ENCODE data around the gene NKAIN4.

The NKAIN4 gene

DNA sequence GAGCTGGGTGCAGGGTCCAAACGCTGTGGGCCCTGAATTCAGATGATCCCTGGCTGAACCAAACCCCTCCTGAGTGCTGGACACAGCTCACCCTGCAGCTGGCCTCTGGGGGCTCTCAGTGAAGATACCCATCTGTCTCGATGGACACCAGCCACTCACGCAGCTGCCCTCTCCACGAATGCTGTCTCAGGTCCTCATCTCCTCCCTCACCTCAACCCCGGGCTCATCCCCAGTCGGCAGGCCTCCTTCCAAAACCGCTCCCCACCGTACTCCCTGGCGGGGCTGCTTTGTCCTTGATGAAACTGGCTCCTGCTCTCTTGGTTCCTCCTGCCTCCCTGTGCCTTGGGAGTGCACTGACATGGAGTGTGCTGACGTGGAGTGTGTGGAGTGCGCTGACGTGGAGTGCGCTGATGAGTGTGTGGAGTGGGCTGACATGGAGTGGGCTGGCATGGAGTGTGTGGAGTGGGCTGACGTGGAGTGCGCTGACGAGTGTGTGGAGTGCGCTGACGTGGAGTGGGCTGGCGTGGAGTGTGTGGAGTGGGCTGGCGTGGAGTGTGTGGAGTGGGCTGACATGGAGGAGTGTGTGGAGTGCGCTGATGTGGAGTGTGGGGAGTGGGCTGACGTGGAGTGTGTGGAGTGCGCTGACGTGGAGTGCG is 34.3 kb downstream of the NKAIN4 start:
- DNase-seq (ENCODE audit: low read depth in 2 of 2): no peak

DNA sequence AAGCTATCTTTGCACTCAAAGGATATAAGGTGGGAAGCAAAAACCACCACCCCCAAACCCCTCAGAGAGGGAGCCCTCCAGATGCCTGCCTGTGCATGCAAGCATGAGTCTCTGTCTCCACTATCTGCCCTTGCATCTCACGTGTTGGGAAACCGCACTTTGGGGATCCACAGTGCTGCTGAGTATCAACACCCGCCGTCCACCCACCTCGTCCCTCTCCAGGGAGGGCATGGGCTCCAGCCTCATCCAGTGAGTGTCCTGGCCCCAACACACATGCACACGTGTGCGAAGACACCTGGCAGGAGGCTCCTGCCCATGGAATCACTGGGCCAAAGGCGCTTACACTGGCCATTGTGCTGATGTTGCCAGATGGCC is 34.8 kb downstream of the NKAIN4 start:
- no peak for DNase-seq (ENCODE audit: low read depth in 2 of 2)

DNA sequence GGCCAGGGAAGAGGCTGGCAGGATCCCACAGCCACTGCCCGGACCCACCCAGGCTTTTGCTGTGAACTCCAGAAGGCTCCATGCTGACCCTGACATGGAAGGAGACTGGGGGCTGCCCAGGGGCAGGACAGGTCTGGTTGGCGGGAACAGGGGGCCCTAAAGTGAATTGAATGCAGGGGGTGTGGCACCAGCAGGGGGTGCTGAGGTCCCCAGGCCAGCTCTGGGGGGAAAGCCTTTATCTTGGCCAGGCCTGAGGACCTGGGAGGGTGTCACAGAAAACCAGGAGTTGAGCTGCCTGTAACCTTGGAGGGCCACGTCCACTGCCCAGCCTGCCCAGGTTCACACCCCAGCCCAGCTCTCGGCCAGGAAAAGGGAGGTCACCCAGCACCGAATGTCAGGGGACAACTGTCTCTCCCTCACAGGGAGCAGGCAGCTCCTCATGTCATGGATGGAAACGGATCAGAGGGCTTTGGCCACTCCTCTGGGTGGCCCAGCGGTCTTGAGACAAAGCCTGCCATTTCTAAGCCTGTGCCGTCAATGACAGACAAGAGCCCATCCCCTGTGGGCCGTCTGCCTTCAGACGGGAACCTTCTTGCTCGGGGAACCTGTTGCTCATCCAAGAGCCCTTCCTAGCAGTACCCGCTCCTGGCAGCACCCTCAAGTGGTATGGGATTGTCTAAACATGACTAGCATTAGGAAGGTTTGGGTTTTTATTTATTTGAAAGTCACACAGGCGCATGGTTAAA is 35.4 kb downstream of the NKAIN4 start:
- no peak for DNase-seq (ENCODE audit: low read depth in 2 of 2)

DNA sequence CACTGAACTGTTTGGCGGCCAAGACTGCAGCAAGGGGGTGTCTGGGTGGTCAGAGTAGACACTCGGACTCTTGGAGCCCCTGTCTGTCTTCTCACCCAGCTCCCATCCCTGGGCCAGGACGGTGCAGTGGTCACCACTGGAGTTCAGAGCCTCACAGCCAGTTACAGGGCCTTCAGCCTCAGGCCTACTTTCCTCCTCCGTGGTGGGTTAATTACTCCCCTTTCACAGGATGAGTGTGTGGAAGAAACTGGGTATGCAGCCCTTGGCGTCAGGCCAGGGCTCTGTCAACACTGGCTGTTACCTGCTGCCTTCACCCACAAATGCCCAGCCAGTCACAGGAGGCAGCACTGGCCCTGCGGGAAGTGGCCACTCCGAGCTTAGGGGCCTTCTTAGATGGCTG is 36.6 kb downstream of the NKAIN4 start:
- no peak for DNase-seq (ENCODE audit: low read depth in 2 of 2)

DNA sequence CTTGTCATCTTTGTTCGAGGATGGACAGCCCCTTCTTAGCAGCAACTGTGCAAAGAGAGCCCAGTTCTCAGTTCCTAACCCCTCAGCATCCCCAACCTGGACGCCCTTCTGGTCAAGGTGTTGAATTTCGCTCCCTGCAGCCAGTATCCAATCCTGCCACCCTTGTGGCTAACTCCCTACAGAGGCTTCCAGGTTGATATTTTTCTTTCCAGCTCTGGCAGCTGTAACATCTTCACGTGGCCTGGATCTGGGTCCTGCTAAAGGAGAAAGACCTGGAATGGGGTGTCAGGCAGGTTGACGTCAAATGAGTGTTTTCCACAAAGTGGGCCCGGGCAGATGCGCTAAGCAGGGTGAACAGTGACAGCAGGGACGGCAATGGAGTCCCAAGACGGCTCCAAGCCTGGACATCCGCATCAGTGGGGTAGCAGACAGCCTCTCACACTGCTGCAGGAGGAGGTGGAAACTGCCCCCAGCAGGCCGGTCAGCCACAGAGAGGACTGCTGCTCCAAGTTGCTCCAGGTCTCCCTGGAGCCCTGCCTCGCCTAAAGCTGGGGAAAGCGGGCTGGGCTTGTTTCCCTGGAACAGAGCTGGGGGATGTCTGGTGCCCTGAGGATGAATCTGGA is 37.3 kb downstream of the NKAIN4 start:
- no peak for DNase-seq (ENCODE audit: low read depth in 2 of 2)

DNA sequence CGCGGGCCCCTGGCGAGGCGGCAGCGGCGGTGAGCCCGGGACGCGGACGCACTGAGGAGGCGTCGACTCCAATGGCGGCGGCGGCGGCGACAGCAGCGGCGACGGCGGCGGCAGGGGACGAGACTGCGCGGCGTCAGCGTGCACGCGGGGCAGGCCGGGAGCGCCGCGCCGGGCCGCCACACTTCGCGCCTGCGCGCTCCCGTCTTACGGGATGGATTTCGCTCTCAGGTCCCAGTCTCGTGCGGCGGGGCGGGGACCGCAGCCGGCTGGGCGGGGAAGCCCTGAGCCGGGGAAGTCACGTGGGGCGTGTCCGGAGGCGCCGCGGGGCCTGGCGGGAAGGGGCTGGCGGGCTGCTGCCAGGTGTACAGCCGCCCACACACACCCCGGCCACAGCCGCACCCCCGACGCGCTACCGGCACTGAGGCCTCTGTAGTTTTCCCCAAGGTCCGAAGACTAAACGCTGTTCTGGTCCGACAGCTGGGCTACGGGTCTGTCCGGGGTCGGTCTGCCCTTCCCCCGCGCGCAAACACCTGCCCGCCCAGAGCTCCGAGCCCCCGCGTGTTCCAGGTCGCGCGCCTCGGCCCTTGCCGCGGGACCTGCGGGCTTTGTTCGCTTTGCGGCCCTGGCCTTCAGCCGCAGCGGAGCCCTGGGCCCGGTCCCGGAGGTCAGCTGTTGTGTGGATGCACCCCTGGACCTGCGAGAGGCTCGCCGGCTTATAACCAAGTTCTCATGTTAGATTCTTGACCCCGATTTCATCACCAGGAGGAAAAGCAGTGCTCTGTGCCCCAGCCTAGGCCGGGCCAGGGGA is 38.0 kb downstream of the NKAIN4 start, which contains the start of gene YTHDF1:
Gene YTHDF1, minus strand, starts transcription at position 91 of the 808 bp plus-strand sequence. CDS start 239 bp downstream, outside the sequence.
- DNase-seq (ENCODE audit: low read depth in 2 of 2): peak; percentile 92 to 93

DNA sequence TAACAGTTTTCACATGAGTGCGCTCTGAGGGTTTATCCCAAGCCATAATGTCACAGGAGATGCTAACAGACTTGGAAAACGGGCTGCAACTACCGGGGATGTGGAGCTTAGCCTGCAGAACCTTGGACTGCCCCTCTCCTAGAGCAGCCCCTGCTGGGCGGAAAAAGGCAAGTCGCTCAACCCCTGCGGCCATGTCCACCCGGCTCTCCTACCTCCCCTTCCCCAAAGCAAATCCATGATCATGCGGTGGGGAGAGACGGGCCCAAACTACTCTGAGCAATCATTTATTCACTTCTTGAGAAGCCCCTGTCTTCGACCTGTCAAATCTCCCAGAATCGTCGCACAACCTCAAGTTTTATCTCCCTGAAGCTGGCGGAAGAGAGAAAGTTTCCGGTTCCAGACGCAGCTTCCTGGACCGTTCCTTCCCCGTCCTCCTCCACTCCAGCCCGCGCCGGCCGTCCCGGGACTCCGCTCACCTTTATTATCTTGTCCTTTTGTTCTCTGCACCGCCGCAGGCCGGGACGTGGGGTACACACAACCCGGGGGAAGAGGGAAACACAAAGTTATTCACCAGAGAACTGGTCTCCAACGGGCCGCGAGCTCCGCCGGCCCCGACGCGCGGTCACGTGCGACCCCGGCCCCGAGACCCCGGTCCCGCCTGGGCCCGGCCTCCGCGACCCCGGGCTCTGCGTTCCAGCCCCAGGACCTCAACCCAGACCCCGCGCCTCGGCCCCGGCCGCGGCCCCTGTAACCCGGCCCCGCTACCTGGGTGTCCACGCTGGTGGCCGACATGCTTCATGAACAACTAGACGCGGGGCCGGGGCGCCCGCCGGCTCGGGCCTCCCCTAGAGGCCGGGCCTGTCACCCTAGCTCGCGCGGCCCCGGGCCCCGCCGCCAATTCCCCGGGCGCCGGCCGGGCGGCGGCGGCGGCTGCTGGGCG is 38.9 kb downstream of the NKAIN4 start:
- DNase-seq (ENCODE audit: low read depth in 2 of 2): no peak

DNA sequence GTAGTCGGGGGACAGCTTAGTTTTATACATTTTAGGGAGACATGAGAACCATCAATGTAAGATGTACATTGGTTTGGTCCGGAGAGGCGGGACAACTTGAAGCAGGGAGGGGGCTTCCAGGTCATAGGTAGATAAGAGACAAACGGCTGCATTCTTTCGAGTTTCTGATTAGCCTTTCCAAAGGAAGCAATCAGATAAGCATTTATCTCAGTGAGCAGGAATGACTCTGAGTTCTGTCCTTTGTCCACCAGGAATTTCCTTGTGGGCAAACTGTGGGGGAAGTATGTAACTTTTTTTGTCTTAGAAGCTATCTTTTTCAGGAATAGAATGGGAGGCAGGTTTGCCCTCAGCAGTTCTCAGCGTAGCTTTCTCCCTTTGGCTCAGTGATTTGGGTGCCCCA is 39.7 kb downstream of the NKAIN4 start:
- no peak for DNase-seq (ENCODE audit: low read depth in 2 of 2)

DNA sequence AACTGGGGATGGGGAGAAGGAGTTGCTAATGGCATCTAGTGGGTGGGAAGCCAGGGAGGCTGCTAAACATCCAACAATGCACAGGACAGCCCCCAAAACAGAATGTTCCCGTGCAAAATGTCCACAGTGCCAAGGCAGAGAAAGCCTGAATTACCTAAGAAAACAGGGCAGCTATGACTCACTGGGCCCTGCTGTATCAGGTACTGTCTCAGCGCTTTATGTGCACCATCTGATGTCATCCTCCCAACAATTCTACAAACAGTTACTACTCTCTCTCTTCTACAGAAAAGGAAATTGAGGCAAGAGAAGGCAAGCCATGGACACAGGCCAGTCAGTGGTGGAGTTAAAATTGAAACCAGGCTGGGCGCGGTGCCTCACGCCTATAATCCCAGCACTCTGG is 41.5 kb downstream of the NKAIN4 start:
- no peak for DNase-seq (ENCODE audit: low read depth in 2 of 2)

DNA sequence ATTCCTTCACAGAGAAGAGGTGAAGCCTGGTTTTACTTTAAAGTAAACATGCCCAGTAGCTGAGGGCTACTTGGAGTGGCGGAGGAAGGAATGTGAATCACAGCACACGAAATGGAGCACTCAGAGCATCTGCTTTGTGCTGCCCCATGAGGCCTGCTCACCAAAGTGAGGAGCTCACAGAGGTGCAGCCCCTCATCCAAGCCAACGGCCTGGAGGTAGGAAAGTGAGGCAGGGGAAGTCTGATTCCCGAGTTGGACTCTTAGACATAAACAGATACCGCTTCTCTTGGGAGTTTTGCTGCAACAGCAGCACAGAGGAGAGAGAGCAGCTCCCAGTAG is 41.9 kb downstream of the NKAIN4 start:
- no peak for DNase-seq (ENCODE audit: low read depth in 2 of 2)

DNA sequence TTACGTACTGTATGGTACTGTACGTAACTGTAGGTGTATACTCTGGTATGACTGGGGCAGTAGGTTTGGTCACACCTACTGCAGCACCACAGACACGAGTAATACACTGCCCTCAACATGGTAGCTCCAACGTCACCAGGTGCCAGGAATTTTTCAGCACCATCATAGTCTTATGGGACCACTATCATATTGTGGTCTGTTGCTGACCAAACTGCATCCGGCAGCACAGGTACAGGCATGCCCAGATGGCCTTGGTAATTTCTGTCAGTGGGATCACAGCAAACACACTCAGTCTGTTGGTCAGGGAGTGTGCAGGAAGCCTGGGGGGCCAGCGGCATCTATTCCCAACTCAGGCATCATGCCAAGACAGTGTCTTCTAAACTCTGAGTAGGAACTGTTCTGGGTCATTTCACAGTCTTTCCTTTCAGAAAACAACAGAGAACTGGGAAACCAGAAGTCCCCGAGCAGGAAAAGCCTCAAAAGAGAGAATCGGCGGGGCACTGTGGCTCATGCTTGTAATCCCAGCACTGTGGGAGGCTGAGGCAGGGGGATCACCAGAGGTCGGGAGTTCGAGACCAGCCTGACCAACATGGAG is 44.2 kb downstream of the NKAIN4 start:
- DNase-seq (ENCODE audit: low read depth in 2 of 2): no peak

DNA sequence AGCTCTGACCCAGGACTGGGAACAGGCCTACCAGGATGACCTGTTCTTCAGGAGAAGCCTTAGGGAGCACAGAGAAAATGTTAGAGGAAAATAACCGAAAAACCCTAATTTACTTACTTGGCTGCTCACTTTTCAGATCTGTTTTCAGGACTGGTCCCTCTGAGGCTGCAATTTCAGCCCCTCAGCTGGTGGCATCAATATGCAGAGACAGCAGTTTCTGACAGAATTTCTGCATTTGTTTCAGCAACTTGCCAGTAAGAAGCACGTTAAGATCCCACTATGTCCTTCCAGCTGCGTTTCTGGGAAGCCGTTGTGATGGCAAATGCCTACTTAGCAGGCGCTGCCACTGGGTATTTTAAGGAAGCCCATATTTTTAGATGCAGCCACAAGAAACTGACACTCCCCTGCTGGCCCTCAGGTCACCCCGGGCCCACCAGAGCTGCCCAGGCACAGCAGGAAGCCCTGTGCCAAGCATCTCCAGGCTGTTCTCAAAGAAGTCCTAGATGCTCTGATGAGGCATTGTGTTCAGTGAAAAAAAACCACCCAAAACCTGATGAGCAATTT is 45.8 kb downstream of the NKAIN4 start:
- no peak for DNase-seq (ENCODE audit: low read depth in 2 of 2)

DNA sequence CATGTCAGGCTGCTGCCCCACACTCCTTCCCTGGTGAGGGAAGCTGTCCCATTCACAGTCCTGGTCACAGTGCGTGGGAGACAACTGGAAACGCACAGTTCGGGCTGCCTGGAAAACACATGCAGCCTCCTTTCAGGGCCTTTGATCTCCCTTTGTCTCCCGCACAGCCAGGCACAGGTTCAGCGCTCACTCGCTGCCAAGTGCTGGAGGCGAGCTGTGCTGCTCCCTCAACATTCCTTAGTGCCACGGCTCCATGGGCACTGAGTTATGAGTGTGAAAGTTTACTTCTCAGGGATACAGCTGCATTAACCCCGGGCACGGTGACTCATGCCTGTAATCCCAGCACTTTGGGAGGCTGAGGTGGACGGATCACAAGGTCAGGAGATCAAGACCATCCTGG is 47.4 kb downstream of the NKAIN4 start:
- DNase-seq (ENCODE audit: low read depth in 2 of 2): no peak

DNA sequence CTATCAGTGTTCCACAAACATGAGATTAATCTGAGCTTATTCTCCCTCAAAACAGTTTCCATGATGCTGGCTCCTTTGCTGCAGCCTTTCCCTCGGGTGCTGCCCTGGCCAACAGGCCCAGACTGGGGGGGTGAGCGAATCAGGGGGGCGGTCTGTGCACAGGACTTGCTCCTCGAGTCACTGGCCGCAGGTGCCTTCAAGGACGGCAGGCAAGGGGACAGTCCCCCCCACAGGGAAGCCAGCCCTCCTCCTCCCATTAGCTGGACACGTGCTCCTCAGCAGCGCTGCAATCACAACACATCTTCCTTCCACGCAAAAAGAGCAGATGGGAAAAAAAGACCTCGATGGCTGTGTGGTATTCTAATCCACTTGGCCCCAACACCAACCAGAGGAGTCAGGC is 48.4 kb downstream of the NKAIN4 start:
- DNase-seq (ENCODE audit: low read depth in 2 of 2): no peak

DNA sequence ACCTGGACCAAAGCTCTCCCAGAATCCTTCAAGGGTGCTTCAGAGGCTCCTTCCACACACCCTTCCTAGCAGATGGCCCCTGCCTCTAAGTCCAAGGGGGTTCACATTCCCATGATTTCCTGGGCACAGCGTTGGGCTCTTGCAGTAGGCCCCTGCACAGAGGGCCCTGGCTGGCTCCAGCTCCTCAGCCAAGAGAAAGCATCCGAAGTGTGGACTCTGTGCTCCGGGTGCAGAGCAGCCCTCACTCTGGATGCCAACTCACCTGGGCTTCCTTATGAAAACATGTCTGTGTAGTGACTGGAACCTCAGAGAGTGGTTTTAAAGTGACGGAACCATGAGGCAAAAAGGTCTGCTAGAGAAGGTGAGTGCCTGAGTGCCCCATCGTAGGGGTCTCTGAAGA is 49.9 kb downstream of the NKAIN4 start:
- DNase-seq (ENCODE audit: low read depth in 2 of 2): no peak

DNA sequence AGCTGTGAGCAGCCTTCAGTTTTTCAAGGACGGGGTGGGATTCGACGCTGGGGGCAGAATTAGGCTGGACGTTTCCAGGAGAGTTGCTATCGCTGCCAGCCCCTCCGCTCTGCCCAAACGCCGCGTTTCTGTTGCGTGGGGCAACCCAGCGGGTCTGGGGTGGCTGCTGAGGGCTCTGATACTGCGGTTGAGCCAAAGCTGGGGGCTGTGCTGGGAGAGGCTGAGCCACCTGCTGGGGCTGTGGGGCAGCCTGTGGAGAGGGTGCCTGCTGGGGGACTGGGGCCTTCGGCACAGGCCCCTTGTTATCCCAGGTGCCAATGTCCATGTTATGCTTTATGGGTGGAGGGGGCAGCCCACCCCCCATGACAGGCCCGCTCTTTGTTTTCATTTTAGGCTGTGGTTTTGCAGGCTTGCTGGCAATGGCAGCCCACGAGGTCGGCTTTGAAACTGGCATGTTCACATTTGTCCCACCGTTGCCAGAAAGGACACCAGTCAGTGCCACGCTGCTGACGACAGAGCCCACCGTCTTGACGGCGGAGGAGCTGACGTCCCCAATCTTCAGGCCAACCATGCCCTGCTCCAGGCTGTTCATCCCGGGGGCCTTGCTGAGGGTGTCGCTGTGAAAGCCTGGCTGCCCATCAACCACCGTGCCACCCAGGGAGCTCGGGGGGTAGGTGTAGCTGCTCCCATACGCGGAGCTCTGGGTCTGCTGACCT is 51.3 kb downstream of the NKAIN4 start:
- DNase-seq (ENCODE audit: low read depth in 2 of 2): no peak

DNA sequence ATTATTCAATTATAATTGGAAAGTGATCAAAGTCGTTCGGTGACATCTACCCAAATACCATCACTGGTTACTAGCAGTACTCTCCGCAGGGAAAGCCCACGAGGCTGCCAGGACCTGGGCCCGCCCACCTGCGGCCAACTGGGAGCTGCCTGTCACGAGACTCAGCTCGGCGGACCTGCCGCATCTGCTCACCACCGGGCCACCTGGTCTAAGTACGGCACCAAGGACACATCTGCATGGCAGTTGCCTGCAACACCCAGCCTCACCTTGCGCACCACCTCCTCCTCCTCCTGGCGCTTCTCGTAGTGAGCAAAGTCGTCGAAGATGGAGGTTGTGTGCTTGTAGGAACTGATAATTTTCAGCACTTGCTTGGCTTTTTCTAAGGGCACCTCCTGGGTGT is 52.2 kb downstream of the NKAIN4 start:
- no peak for DNase-seq (ENCODE audit: low read depth in 2 of 2)

DNA sequence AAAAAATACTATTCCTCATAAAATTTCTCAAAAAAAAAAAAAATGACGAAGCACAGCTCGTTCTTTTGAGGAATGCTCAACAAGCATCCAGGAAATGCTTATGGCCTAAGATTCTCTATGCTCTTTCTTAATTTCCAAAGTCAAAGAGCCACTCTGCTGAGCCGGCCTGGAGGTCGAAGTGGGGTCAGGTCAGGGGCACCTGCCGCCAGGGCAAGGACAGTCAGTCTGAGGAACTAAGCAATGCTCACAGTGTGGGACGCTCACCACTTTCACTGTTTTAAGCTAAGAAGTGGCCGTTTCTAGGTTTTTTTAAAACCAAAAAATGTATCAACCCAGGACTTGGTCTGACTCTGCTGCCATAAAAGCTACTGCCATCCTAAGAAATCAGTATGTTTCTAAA is 55.7 kb downstream of the NKAIN4 start:
- no peak for DNase-seq (ENCODE audit: low read depth in 2 of 2)

DNA sequence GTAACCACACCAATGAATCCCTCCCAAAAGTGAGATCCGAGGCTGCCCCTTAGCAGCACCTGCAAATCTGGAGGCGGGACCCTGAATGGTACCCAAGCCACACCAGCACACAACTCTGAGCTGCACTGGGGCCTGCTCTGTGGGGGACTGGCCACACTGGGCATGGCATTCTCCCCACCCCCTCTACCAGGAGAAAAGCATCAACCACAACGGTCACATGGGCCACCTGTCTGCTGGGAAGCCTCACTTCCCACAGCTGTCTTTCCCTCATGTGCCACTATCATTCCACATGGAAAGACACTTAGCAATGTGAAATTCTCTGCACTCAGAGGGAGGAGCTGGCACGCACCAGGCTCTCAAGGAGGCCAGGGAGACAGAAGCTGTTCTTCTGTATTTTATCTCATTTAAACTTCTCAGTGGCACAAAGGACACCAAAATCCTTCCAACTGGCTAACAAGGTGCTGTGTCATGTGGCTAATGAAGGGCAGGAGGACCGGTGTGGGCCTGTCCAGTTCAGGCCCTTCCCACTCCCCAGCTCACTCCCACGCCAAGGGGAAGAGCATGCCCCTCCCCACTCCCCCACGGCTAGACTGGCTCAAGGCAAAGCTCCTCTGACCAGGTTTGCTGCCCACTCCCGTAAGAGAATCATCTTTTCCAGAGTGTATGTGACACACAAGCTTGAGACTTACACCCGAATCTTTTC is 57.3 kb downstream of the NKAIN4 start:
- DNase-seq (ENCODE audit: low read depth in 2 of 2): no peak

All from stimulated activated CD4-positive, alpha-beta T cell treated with anti-CD3 and anti-CD28 coated beads, Interleukin-12 subunit alpha, Interleukin-12 subunit beta, amount 100 ng/mL, for 24 hours (primary cell).